ENCODE results near the gene PPP2R5C.

The PPP2R5C gene

GRCh38 chr14:101814934-101815333 is 53.4 kb downstream of the PPP2R5C start:
- no peak for DNase-seq (ENCODE audit: low spot score)

GRCh38 chr14:101815994-101816393 is 54.5 kb downstream of the PPP2R5C start:
- no peak for DNase-seq (ENCODE audit: low spot score)

- no peak for DNase-seq (ENCODE audit: low spot score)
Observed at GRCh38 chr14:101817501-101818001, 56.0 kb downstream of the PPP2R5C start.

GRCh38 chr14:101819251-101819990 is 57.9 kb downstream of the PPP2R5C start:
- DNase-seq (ENCODE audit: low spot score), result no peak

GRCh38 chr14:101820283-101820798 is 58.8 kb downstream of the PPP2R5C start:
- DNase-seq (ENCODE audit: low spot score), result no peak

GRCh38 chr14:101821528-101821927 is 60.0 kb downstream of the PPP2R5C start:
- no peak for DNase-seq (ENCODE audit: low spot score)

- DNase-seq (ENCODE audit: low spot score), result peak; percentile 27
Observed at GRCh38 chr14:101823066-101823465, 61.6 kb downstream of the PPP2R5C start.

- DNase-seq (ENCODE audit: low spot score), result no peak
Observed at GRCh38 chr14:101823511-101824120, 62.1 kb downstream of the PPP2R5C start.

- no peak for DNase-seq (ENCODE audit: low spot score)
Observed at GRCh38 chr14:101824339-101824727, 62.8 kb downstream of the PPP2R5C start.

GRCh38 chr14:101825797-101826196 is 64.3 kb downstream of the PPP2R5C start:
- DNase-seq (ENCODE audit: low spot score), result no peak

- DNase-seq (ENCODE audit: low spot score), result no peak
Observed at GRCh38 chr14:101826351-101826750, 64.8 kb downstream of the PPP2R5C start.

- DNase-seq (ENCODE audit: low spot score), result no peak
Observed at GRCh38 chr14:101827286-101827685, 65.8 kb downstream of the PPP2R5C start.

GRCh38 chr14:101828046-101828445 is 66.5 kb downstream of the PPP2R5C start:
- DNase-seq (ENCODE audit: low spot score), result no peak

GRCh38 chr14:101830271-101830670 is 68.8 kb downstream of the PPP2R5C start:
- DNase-seq (ENCODE audit: low spot score), result no peak

GRCh38 chr14:101833045-101833444 is 71.5 kb downstream of the PPP2R5C start:
- DNase-seq (ENCODE audit: low spot score), result no peak

GRCh38 chr14:101834397-101834796 is 72.9 kb downstream of the PPP2R5C start:
- no peak for DNase-seq (ENCODE audit: low spot score)

GRCh38 chr14:101834800-101835547 is 73.5 kb downstream of the PPP2R5C start:
- peak; percentile 27 for DNase-seq (ENCODE audit: low spot score)

- no peak for DNase-seq (ENCODE audit: low spot score)
Observed at GRCh38 chr14:101835566-101835965, 74.1 kb downstream of the PPP2R5C start.

GRCh38 chr14:101836135-101836534 is 74.6 kb downstream of the PPP2R5C start:
- DNase-seq (ENCODE audit: low spot score), result peak; percentile 47

GRCh38 chr14:101838476-101838875 is 77.0 kb downstream of the PPP2R5C start:
- no peak for DNase-seq (ENCODE audit: low spot score)

- no peak for DNase-seq (ENCODE audit: low spot score)
Observed at GRCh38 chr14:101839236-101839635, 77.7 kb downstream of the PPP2R5C start.

GRCh38 chr14:101839661-101840060 is 78.2 kb downstream of the PPP2R5C start:
- DNase-seq (ENCODE audit: low spot score), result no peak

Measured in AG08396 (cell line).